Skeletal muscle tissue (tissue), 4 donors: ENCODE results near the gene RGS4. TPM values are rescaled to one million over a fixed set of nuclear protein-coding genes. Genes with fewer than 3 reads are reported as not detected.
"Not testable (repeated sequence)": the region's sequence is repeated elsewhere in the genome, so short reads cannot be mapped to it uniquely, and the experiment has no call there.

Source experiments
- H3K27ac ChIP-seq: one replicate; pipeline ENCODE4 v1.7.0; 2013; ENCODE audit warnings: mild to moderate bottlenecking, low read depth, low read length, inconsistent platforms
- H3K27me3 ChIP-seq, 3 donors: one replicate each; pipeline ENCODE4 v1.7.0; 2013; ENCODE audit warnings: low read length in 3 of 3; ENCODE audit not compliant: control insufficient read depth in 3 of 3, insufficient read depth in 3 of 3
- H3K36me3 ChIP-seq, 3 donors: one replicate each; pipeline ENCODE4 v1.7.0; 2013; ENCODE audit warnings: low read length in 3 of 3; ENCODE audit not compliant: control insufficient read depth in 3 of 3, insufficient read depth in 3 of 3
- H3K4me1 ChIP-seq, 3 donors: one replicate each; pipeline ENCODE4 v1.7.0; 2013; ENCODE audit warnings: low read length in 3 of 3, mild to moderate bottlenecking in 3 of 3; ENCODE audit not compliant: control insufficient read depth in 3 of 3, insufficient read depth in 3 of 3
- H3K4me3 ChIP-seq, 3 donors: one replicate each; pipeline ENCODE4 v1.7.0; 2013; ENCODE audit warnings: low read length in 3 of 3
- H3K9ac ChIP-seq, 3 donors: one replicate each; pipeline ENCODE4 v1.7.0; 2013; ENCODE audit warnings: low read length in 3 of 3, mild to moderate bottlenecking in 3 of 3, moderate library complexity in 2 of 3, low read depth in 1 of 3
- H3K9me3 ChIP-seq, 3 donors: one replicate each; pipeline ENCODE4 v1.7.0; 2013; ENCODE audit warnings: low read length in 3 of 3; ENCODE audit not compliant: control insufficient read depth in 3 of 3
- total RNA-seq: library from RNA; depleted of rRNA; stranded (reverse); fragments of >200 nt; gene quantifications from one replicate; pipeline ENCODE4 v1.2.3, GENCODE V29; 2014
- donor health status: Osteomylitis.

The RGS4 gene
- total RNA-seq, 1 donor from 2014 or later: 3.7 TPM

DNA sequence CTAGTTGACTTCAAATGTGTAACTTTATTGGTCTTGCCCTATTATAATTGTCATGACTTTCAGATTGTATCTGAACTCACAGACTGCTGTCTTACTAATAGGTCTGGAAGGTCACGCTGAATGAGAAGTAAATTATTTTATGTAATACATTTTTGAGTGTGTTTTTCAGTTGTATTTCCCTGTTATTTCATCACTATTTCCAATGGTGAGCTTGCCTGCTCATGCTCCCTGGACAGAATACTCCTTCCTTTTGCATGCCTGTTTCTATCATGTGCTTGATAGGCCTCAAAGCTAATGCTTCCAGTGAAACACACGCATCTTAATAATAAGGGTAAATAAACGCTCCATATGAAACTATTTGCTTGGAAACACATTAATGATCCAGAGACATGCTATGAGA lies 7.3 kb downstream of the RGS4 start:
- Histone ChIP-seq H3K9ac (no peak overlapping the region), H3K9me3 (no peaks in the 10 kb centered on the region), H3K4me3 (no peak overlapping the region), H3K36me3 (no peaks in the 10 kb centered on the region), H3K4me1 (peaks cover 0 to 2% (median 0%) of the 10 kb centered on the region in 3 donors), H3K27me3 (peaks cover 0 to 1% (median 0%) of the 10 kb centered on the region in 3 donors), H3K27ac (no peak overlapping the region)

DNA sequence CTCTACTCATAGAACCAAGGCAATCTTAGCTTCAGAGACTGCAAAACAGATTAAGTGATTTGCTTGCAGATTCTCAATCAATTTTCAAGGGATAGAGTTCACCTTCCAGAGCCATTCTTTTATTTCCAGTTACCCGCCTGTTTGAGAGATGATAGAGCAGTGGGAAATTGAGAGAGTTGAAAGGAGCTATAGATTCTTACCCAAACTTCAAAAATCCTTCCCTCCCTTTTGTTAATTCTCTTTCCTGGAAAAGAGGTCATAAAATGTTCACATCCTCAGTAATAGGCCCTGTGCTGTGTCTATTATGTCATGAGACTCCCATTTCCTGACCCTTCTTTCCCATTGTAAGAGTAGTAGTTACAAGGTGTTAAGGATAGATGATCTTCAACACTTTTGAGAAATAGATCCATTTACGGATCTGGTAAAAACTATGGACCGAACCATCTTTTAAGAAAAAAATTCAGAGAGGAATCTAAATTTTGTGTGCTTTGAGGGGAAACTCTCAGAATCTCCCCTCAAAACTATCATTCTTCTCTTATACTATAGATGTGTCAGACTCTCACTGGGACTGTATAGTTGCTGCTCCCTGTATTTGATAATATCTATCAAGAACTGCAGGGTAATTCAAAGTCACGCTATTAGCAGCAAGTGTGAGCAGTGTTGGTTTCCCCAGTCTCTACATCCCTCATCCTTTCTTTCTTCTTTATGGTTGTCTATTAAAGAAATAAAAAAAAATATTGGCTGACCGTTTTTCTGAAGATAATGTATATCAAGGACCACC lies 8.0 kb downstream of the RGS4 start:
- Histone ChIP-seq H3K4me3 (no peak overlapping the region), H3K36me3 (no peaks in the 10 kb centered on the region), H3K4me1 (no peaks in the 10 kb centered on the region), H3K9me3 (no peaks in the 10 kb centered on the region), H3K27me3 (no peaks in the 10 kb centered on the region), H3K9ac (no peak overlapping the region), H3K27ac (no peak overlapping the region)

DNA sequence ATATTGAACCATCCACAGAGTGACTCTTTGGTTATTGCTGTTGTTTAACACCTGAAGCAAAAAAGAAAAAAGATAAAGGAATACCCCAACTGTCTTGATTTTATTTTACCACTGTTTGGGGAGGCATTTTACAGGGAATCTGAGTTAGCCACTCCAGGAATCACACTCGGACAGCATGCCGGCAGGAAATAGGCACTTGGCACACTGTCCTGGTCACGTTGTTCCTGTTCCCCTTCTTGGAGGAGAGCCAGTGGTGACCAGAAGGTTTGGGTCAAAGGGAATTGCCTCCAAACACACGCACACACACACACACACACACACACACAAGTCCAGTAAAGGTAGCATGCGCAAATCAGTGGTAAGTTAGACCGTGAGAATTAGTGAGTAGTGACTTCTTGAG lies 13.8 kb downstream of the RGS4 start:
- H3K36me3 ChIP-seq: no peaks in the 10 kb centered on the region
- H3K27ac ChIP-seq: no peak overlapping the region
- H3K9ac ChIP-seq: no peak overlapping the region
- H3K9me3 ChIP-seq: no peaks in the 10 kb centered on the region
- peaks cover 0 to 3% (median 3%) of the 10 kb centered on the region in 3 donors for H3K4me1 ChIP-seq
- H3K4me3 ChIP-seq: no peak overlapping the region
- no peaks in the 10 kb centered on the region for H3K27me3 ChIP-seq

DNA sequence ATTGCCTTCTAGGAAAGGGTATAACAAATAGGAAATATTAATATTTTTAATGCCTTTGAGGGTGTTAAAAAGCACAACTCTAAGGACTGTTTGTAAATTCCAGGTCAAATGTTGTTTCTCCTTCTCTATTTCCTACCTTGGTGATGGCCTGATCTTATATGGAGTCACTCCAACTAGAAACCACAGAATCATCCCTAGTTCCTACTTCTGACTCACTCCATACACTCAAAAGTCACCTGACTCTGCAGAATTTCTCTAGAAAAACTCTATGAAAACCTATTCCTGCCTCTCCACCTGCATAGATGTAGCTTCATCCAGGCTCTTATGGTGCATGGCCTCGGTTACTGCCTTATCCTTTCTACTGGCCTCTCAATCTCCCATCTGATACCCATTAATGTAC lies 14.5 kb downstream of the RGS4 start:
- no peak overlapping the region for H3K9ac ChIP-seq
- H3K4me3 ChIP-seq: no peak overlapping the region
- H3K9me3 ChIP-seq: no peaks in the 10 kb centered on the region
- H3K4me1 ChIP-seq: peaks cover 0 to 3% (median 3%) of the 10 kb centered on the region in 3 donors
- H3K27ac ChIP-seq: no peak overlapping the region
- H3K36me3 ChIP-seq: no peaks in the 10 kb centered on the region
- H3K27me3 ChIP-seq: no peaks in the 10 kb centered on the region

DNA sequence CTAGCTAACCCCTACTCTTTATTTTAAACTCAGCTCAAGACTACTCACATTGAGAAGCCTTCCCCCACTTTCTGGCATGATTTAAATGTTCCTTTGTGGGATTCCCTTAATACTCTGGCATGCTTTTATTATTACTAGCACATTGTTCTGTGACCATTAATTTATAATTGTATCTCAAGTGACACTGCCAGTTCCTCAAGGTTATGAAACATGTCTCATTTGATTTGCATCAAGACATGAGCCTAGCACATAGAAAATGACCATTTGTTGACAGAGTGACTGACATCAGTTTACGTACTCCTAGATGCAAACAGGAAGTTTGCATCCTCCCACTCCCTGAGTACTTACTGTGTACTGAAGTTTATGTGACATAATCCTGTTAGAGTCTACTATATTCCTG lies 15.2 kb downstream of the RGS4 start:
- no peaks in the 10 kb centered on the region for H3K9me3 ChIP-seq
- no peaks in the 10 kb centered on the region for H3K27me3 ChIP-seq
- no peak overlapping the region for H3K9ac ChIP-seq
- H3K27ac ChIP-seq: no peak overlapping the region
- H3K4me1 ChIP-seq: peaks cover 0 to 3% (median 3%) of the 10 kb centered on the region in 3 donors
- H3K4me3 ChIP-seq: no peak overlapping the region
- no peaks in the 10 kb centered on the region for H3K36me3 ChIP-seq

DNA sequence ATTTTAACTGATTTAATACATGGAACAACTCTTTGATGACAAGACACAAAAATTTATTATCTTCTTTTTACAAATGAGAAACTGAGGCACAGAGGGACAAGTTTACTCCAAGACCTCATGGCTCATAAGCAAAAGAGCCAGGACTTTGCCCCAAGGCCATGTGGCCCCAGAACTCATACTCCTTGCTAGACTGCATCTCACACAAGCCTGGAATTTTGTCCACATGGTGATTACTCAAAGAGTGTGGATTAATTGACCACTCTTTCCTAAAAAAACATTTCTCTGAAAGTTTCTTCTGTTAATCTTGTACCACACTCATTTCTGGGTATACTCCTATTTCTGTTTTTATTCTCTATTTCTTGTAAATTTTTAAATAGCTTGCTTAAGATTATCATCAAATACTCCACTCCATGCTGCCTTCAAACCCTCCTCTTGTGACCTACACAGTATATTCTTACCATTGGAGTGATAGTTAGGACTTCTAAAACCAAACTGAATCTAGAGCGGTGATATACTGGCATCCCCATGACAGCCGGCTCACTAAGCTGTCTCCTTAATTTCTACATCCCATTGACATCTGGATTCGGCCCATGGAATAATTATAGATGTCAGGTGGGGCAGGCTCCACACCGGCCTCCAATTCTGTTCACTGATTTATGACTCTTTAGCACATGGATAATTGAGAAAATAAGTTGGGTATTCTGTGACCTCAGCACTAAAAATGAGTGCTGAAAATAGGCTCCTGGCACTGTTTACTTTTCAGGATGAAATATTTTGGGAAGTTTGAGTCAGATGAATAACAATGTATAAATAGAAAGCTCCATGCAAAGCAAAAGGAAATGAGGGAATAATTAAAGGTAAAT lies 16.1 kb downstream of the RGS4 start:
- Histone ChIP-seq H3K27ac (no peak overlapping the region), H3K9ac (no peak overlapping the region), H3K4me1 (peaks cover 0 to 3% (median 3%) of the 10 kb centered on the region in 3 donors), H3K4me3 (no peak overlapping the region), H3K36me3 (no peaks in the 10 kb centered on the region), H3K9me3 (no peaks in the 10 kb centered on the region), H3K27me3 (no peaks in the 10 kb centered on the region)

DNA sequence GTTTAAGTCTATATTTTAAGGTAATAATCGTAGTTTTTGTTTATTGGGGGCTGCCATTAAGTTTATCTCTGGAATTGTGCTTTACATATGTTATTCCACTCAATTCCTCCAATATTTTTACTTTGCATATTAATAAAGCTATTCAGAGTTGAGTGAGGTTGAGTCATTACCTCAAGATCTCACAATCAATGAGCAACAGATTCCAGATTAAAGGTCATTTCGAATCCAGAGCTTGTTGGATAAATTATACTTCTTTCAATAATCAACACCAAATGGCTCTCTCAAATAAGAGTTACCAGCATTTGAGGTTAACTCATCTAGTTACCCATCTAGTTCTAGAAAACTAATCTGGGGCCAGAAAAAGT lies 16.7 kb downstream of the RGS4 start:
- Histone ChIP-seq H3K9me3 (no peaks in the 10 kb centered on the region), H3K36me3 (no peaks in the 10 kb centered on the region), H3K4me3 (no peak overlapping the region), H3K4me1 (peaks cover 0 to 3% (median 3%) of the 10 kb centered on the region in 3 donors), H3K27me3 (no peaks in the 10 kb centered on the region), H3K27ac (no peak overlapping the region), H3K9ac (no peak overlapping the region)

DNA sequence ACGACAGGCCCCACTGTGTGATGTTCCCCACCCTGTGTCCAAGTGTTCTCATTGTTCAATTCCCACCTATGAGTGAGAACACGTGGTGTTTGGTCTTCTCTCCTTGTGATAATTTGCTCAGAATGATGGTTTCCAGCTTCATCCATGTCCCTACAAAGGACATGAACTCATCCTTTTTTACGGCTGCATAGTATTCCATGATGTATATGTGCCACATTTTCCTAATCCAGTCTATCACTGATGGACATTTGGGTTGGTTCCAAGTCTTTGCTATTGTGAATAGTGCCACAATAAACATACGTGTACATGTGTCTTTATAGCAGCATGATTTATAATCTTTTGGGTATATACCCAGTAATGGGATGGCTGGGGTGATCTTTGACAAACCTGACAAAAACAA lies 20.0 kb downstream of the RGS4 start:
- not testable (repeated sequence) for H3K27ac ChIP-seq, H3K36me3 ChIP-seq, H3K9me3 ChIP-seq, H3K27me3 ChIP-seq, H3K4me1 ChIP-seq, H3K9ac ChIP-seq, H3K4me3 ChIP-seq

DNA sequence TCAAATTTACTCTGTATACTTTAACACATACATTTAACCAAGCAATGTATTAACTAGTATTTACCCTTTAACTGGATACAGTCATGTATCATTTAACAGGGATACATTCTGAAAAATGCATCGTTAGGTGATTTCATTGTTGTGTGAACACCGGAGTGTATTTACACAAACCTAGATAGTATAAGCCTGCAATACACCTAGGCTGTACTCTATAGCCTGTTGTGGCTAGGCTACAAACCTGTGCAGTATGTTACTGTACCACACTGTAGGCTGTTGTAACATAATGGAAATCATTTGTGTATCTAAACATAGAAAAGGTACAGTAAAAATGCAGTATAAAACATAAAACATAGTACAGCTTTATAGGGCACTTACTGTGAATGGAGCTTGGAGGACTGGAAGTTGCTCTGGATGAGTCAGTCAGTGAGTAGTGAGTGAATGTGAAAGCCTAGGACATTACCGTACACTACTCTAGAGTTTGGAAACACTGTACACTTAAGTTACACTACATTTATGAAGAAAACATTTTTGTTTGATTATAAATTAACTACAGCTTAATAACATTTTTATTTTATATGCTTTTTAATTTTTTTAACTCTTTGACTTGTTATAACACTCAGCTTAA lies 21.3 kb downstream of the RGS4 start:
- no peaks in the 10 kb centered on the region for H3K36me3 ChIP-seq
- no peak overlapping the region for H3K4me3 ChIP-seq
- no peak overlapping the region for H3K9ac ChIP-seq
- peaks cover 0 to under 1% (median 0%) of the 10 kb centered on the region in 3 donors for H3K4me1 ChIP-seq
- H3K9me3 ChIP-seq: no peaks in the 10 kb centered on the region
- H3K27ac ChIP-seq: no peak overlapping the region
- H3K27me3 ChIP-seq: no peaks in the 10 kb centered on the region

DNA sequence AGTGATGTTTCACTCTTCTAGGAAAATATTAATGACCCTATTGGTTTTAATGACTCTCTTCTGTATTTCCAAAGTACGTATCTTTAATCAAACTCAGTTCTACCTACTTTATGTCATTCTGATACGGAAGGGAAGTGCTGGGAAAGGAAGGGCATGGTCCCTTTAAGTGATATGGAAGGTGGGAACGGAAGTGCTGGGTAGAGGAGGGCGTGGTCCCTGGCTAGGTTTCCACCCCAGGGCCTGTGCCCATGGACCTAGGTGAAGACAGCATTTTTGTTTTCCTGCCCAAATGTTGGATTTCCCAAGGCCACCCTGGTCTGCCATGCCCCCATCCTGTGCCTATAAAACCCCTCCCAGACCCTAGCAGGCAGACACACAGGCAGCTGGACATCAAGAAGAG lies 24.0 kb downstream of the RGS4 start:
- Histone ChIP-seq H3K27ac (no peak overlapping the region), H3K4me1 (no peaks in the 10 kb centered on the region), H3K9me3 (no peaks in the 10 kb centered on the region), H3K36me3 (no peaks in the 10 kb centered on the region), H3K9ac (no peak overlapping the region), H3K4me3 (no peak overlapping the region), H3K27me3 (no peaks in the 10 kb centered on the region)
